Neural progenitor cell (in vitro differentiated cells): Measurements from ENCODE around the gene UBE2L5.

Experiments
- CTCF ChIP-seq: fragments of 200-600 bp; sonication (generic); IDR thresholded peaks from 2 replicates; pipeline ENCODE4 v1.5.1; 2017; ENCODE audit warnings: antibody characterized with exemption, mild to moderate bottlenecking
- EZH2 ChIP-seq: fragments of 200-600 bp; sonication (generic); IDR thresholded peaks from 2 replicates; pipeline ENCODE4 v1.6.1; 2017; ENCODE audit warnings: antibody characterized with exemption, mild to moderate bottlenecking, moderate library complexity
- EZH2phosphoT487 ChIP-seq: fragments of 200-600 bp; sonication (generic); IDR thresholded peaks from 2 replicates; pipeline ENCODE4 v1.6.1; 2017; ENCODE audit warnings: antibody characterized with exemption

GRCh38 chr13:30391956-30392680, 30.2 kb upstream of the UBE2L5 start:
- no peak for TF ChIP-seq EZH2
- TF ChIP-seq CTCF = no peak
- TF ChIP-seq EZH2phosphoT487 = no peak
